Lower lobe of right lung (tissue), 2 donors: Measurements from ENCODE around the gene PPP6C. TPM values are rescaled to one million over a fixed set of nuclear protein-coding genes. Genes with fewer than 3 reads are reported as not detected.
"Not testable (repeated sequence)": the region's sequence is repeated elsewhere in the genome, so short reads cannot be mapped to it uniquely, and the experiment has no call there.

Experiments
- ATAC-seq, 2 donors: fragments of 200-7000 bp; cut with Tn5 transposase; one replicate each; pipeline ENCODE4 v1.9.1; 2020 to 2022; ENCODE audit warnings: mild to moderate bottlenecking in 2 of 2, moderate library complexity in 2 of 2
- DNase-seq: peaks from one replicate; pipeline ENCODE4 v3.0.0-alpha.2; 2020
- H3K27ac ChIP-seq: fragments of 200-600 bp; one replicate; pipeline ENCODE4 v1.8.0; 2022
- H3K27me3 ChIP-seq: fragments of 200-600 bp; one replicate; pipeline ENCODE4 v1.8.0; 2022; ENCODE audit warnings: low read depth
- H3K36me3 ChIP-seq: fragments of 200-600 bp; one replicate; pipeline ENCODE4 v1.8.0; 2022; ENCODE audit warnings: mild to moderate bottlenecking
- H3K4me1 ChIP-seq: fragments of 200-600 bp; one replicate; pipeline ENCODE4 v1.8.0; 2022
- H3K4me3 ChIP-seq: fragments of 200-600 bp; one replicate; pipeline ENCODE4 v1.8.0; 2022; ENCODE audit warnings: mild to moderate bottlenecking
- H3K9me3 ChIP-seq: fragments of 200-600 bp; one replicate; pipeline ENCODE4 v1.8.0; 2022
- CTCF ChIP-seq: fragments of 200-600 bp; IDR thresholded peaks from one replicate; pipeline ENCODE4 v1.8.0; 2022; ENCODE audit warnings: antibody characterized with exemption, mild to moderate bottlenecking
- intact Hi-C: fragments of 100-400 bp; cut with DNase I; formaldehyde crosslinking; loops from one replicate; pipeline ENCODE4 v1.11.0; 2022
- total RNA-seq: library from RNA; stranded (reverse); fragmentation: NEBNext Ultra II Directional; extraction: Animal tissue kit (Norgen Biotek cat#: 25700); gene quantifications from one replicate; pipeline ENCODE4 v1.2.1, GENCODE V29; 2021
- donor health status: DM: no; HTN: yes; CAD: no; lungs with severe emphysema.

Gene PPP6C
- total RNA-seq, 1 donor from 2014 or later: 44.7 TPM

GRCh38 chr9:125172031-125172755, 17.4 kb downstream of the PPP6C start:
- TF ChIP-seq CTCF: no peak
- no peaks in the 10 kb centered on the region for H3K27me3 ChIP-seq
- H3K4me1 ChIP-seq: peaks cover 22% of the 10 kb centered on the region
- no peak for DNase-seq
- H3K36me3 ChIP-seq: peaks cover 32% of the 10 kb centered on the region
- peak in 1 of 2 donors; percentile 18 for ATAC-seq
- intact Hi-C loops: no loop called here
- no peak overlapping the region for H3K4me3 ChIP-seq
- H3K27ac ChIP-seq: no peak overlapping the region
- H3K9me3 ChIP-seq: no peaks in the 10 kb centered on the region

GRCh38 chr9:125169895-125170294, 19.7 kb downstream of the PPP6C start:
- intact Hi-C loops: no loop called here
- H3K9me3 ChIP-seq: no peaks in the 10 kb centered on the region
- ATAC-seq: no peak
- H3K4me3 ChIP-seq: no peak overlapping the region
- TF ChIP-seq CTCF: no peak
- H3K27me3 ChIP-seq: no peaks in the 10 kb centered on the region
- H3K4me1 ChIP-seq: peaks cover 21% of the 10 kb centered on the region
- H3K36me3 ChIP-seq: peaks cover 29% of the 10 kb centered on the region
- no peak overlapping the region for H3K27ac ChIP-seq
- no peak for DNase-seq

- H3K36me3 ChIP-seq: peaks cover 33% of the 10 kb centered on the region
- no peak for DNase-seq
- no peak for TF ChIP-seq CTCF
Observed at GRCh38 chr9:125166762-125167161, 22.8 kb downstream of the PPP6C start.

GRCh38 chr9:125162891-125163290, 26.7 kb downstream of the PPP6C start:
- not testable (repeated sequence) for ATAC-seq

More at GRCh38 chr9:125166762-125167161, 22.8 kb downstream of the PPP6C start:
- no peak overlapping the region for H3K27ac ChIP-seq
- H3K4me1 ChIP-seq: peaks cover 7% of the 10 kb centered on the region
- H3K9me3 ChIP-seq: no peaks in the 10 kb centered on the region
- intact Hi-C loops: no loop called here
- no peak for ATAC-seq
- H3K27me3 ChIP-seq: no peaks in the 10 kb centered on the region
- no peak overlapping the region for H3K4me3 ChIP-seq

GRCh38 chr9:125161284-125161918, 28.2 kb downstream of the PPP6C start:
- ATAC-seq: peak; percentile 80 to 81
- peak overlapping the region; percentile 28 for H3K27ac ChIP-seq

More at GRCh38 chr9:125162891-125163290, 26.7 kb downstream of the PPP6C start:
- H3K27ac ChIP-seq, DNase-seq, H3K4me3 ChIP-seq, H3K9me3 ChIP-seq, intact Hi-C loops, H3K27me3 ChIP-seq: not testable (repeated sequence)
- H3K4me1 ChIP-seq: peaks cover 20% of the 10 kb centered on the region
- H3K36me3 ChIP-seq: peaks cover 12% of the 10 kb centered on the region

More at GRCh38 chr9:125161284-125161918, 28.2 kb downstream of the PPP6C start:
- no peaks in the 10 kb centered on the region for H3K9me3 ChIP-seq
- peaks cover 20% of the 10 kb centered on the region for H3K4me1 ChIP-seq
- H3K4me3 ChIP-seq: no peak overlapping the region
- DNase-seq: no peak
- no peak for TF ChIP-seq CTCF
- intact Hi-C loops: no loop called here
- no peaks in the 10 kb centered on the region for H3K27me3 ChIP-seq
- H3K36me3 ChIP-seq: peaks cover 25% of the 10 kb centered on the region
